Motor neuron (in vitro differentiated cells): ENCODE results near the gene RASA2. TPM values are rescaled to one million over a fixed set of nuclear protein-coding genes. Genes with fewer than 3 reads are reported as not detected.

Source experiments
- ATAC-seq, 8 experiments: fragments of 200-7000 bp; cut with Tn5 transposase; replicated peaks in 6 of 8; 2 replicates each; pipeline ENCODE4 v1.8.0; 2021; ENCODE audit warnings: mild to moderate bottlenecking in 8 of 8, moderate library complexity in 8 of 8
- H3K27ac ChIP-seq, 2 donors: fragments of 250-450 bp; sonication (Bioruptor Pico); 2 replicates each; pipeline ENCODE4 v1.9.0; 2021; ENCODE audit warnings: antibody characterized with exemption in 2 of 2, mild to moderate bottlenecking in 2 of 2, moderate library complexity in 1 of 2
- H3K4me1 ChIP-seq, 2 donors: fragments of 250-450 bp; sonication (Bioruptor Pico); replicated peaks in 1 of 2; 2 replicates each; pipeline ENCODE4 v1.6.1; 2021; ENCODE audit warnings: antibody characterized with exemption in 2 of 2, mild to moderate bottlenecking in 2 of 2, moderate library complexity in 1 of 2
- H3K4me3 ChIP-seq, 5 donors: fragments of 250-450 bp; sonication (Bioruptor Pico); 2 replicates each; pipeline ENCODE4 v1.9.0; 2021; ENCODE audit warnings: antibody characterized with exemption in 5 of 5, mild to moderate bottlenecking in 5 of 5, moderate library complexity in 4 of 5
- WGBS, 10 experiments: fragments of 450-650 bp; shearing (Covaris generic); methylation state at CpG; one replicate each; pipeline ENCODE4 v1.0.0; 2022; 5-methylcytosine and 5-hydroxymethylcytosine counted together
- in situ Hi-C, 9 experiments: fragments of 400-800 bp; cut with MboI; loops; one replicate each; pipeline ENCODE4 v1.15.0; 2021; ENCODE audit warnings: low sequenced_read_pairs in 9 of 9, low pct_unique_long_range_greater_than_20kb in 2 of 9; ENCODE audit not compliant: unreplicated experiment in 9 of 9
- total RNA-seq, 8 experiments: library from RNA; unstranded; fragments of 300-600 nt; gene quantifications; 2 replicates each; pipeline versions ENCODE4 v1.2.3 to v1.2.4, GENCODE V29; 2022

RASA2 gene
- total RNA-seq, 8 experiments from 2014 or later = 6.8 to 19.0 (median 11.0) TPM

- H3K4me1 ChIP-seq = no peaks in the 10 kb centered on the region
- ATAC-seq = peak; percentile 62 to 99 (median 80)
- no peak overlapping the region for H3K27ac ChIP-seq
- 42 to 89% (median 56%) methylated on average over 1 to 4 of the region's 4 CpGs for WGBS, 10 experiments
- in situ Hi-C loops = no loop called here
- no peak overlapping the region for H3K4me3 ChIP-seq
Measured at GRCh38 chr3:141578202-141578973, 91.6 kb downstream of the RASA2 start.

DNA sequence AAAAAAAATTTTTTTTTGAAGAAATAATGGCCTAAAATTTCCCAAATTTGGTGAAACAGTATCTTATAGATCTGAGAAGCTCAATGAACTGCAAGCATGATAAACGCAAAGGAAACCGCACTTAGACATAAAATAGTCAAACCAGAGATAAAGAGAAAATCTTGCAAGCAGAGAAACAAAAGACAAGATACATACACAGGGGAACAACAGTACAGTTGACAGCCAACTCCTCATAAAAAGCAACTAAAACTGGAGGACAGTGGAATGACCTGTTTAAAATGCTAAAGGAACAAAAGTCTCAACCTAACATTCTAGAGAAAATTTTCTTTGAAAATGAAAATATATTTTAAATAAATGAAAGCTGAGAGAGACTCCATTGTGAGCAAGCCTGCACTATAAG lies 107.5 kb downstream of the RASA2 start:
- in situ Hi-C loops = no loop called here
- no peaks in the 10 kb centered on the region for H3K4me1 ChIP-seq
- WGBS, 10 experiments = 90 to 100% (median 98%) methylated on average over 2 of the region's 2 CpGs
- no peak overlapping the region for H3K4me3 ChIP-seq
- H3K27ac ChIP-seq = no peak overlapping the region
- ATAC-seq = no peak

DNA sequence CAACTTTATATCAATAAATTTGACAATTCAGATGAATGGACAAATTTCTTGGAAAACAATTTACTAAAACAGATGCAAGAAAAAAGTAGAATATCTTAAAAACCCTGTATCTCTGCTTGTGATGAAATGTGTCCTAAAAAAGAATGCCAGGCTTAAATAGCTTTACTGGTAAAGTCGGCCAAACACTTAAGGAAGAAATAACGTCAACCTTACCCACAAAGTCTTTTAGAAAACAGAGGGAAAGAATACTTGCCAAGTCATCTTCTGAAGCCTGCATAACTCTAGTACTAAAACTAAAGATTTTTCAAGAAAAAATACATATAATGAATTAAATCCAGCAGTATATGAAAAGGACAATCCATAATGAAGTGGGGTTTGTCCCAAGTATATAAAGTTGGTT lies 111.1 kb downstream of the RASA2 start:
- WGBS, 10 experiments = 88 to 100% (median 94%) methylated on average over 1 to 2 of the region's 2 CpGs; no CpG with 5 or more reads in 1 of the 10 experiments
- in situ Hi-C loops = no loop called here
- no peak for ATAC-seq
- H3K4me1 ChIP-seq = no peaks in the 10 kb centered on the region
- H3K27ac ChIP-seq = no peak overlapping the region
- H3K4me3 ChIP-seq = no peak overlapping the region

DNA sequence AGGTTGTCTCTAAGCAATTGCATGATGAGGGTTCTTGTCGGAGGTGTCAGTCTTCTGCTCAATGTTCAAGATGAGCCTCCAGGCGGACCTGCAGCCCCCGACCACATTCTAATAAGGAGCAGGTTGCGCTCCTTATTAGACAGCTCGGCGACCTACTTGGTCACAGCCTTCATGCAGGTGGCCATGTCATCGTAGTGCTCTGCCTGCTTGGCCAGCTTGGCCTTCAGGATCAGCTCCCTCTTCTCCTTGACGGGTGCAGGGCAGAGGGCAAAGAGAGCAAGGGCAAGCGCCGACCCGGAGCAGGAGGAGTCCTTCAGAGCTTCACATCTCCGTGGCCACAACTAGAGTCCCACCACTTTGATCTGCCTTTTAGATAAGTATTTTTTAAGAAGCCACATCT lies 113.5 kb downstream of the RASA2 start:
- no peak for ATAC-seq
- Histone ChIP-seq H3K4me3 (no peak overlapping the region), H3K27ac (no peak overlapping the region), H3K4me1 (no peaks in the 10 kb centered on the region)
- in situ Hi-C loops = no loop called here
- 94 to 100% (median 100%) methylated on average over 1 to 9 of the region's 12 CpGs; no CpG with 5 or more reads in 2 of the 10 experiments for WGBS, 10 experiments

- Histone ChIP-seq H3K4me1 (no peaks in the 10 kb centered on the region), H3K4me3 (no peak overlapping the region), H3K27ac (no peak overlapping the region)
- WGBS, 10 experiments = 89 to 100% (median 98%) methylated on average over 1 to 4 of the region's 4 CpGs; no CpG with 5 or more reads in 2 of the 10 experiments
- in situ Hi-C loops = no loop called here
- ATAC-seq = no peak
Measured at GRCh38 chr3:141602706-141603105, 115.9 kb downstream of the RASA2 start.

- in situ Hi-C loops = no loop called here
- Histone ChIP-seq H3K4me3 (no peak overlapping the region), H3K27ac (no peak overlapping the region), H3K4me1 (no peaks in the 10 kb centered on the region)
- WGBS, 10 experiments = 93 to 100% (median 100%) methylated on average over 1 to 3 of the region's 3 CpGs; no CpG with 5 or more reads in 1 of the 10 experiments
- no peak for ATAC-seq
Measured at GRCh38 chr3:141603473-141604035, 116.7 kb downstream of the RASA2 start.

DNA sequence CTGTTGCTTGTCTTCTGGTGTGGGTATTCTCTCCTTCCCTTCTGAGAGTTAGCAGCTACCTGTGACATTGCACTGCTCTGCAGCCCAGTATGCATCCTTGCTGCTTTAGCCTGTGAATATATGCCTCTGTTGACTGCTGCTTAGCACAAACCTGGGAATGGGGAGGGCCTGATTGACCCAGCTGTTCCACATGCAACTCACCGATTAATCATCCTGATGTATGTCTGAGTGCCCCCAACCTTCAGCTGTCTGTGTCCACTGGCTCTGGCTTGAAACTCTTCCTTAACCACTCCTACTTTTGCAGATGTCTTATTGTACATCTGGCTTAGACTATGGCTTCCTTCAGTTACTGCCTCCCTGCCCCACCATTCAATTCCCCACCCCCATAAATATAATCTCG lies 119.1 kb downstream of the RASA2 start:
- H3K4me3 ChIP-seq = no peak overlapping the region
- WGBS, 10 experiments = 29 to 100% (median 73%) methylated on average over 1 to 2 of the region's 2 CpGs; no CpG with 5 or more reads in 4 of the 10 experiments
- H3K4me1 ChIP-seq = no peaks in the 10 kb centered on the region
- H3K27ac ChIP-seq = no peak overlapping the region
- ATAC-seq = peak in 2 of 8 experiments; percentile 27 to 43
- in situ Hi-C loops = no loop called here

DNA sequence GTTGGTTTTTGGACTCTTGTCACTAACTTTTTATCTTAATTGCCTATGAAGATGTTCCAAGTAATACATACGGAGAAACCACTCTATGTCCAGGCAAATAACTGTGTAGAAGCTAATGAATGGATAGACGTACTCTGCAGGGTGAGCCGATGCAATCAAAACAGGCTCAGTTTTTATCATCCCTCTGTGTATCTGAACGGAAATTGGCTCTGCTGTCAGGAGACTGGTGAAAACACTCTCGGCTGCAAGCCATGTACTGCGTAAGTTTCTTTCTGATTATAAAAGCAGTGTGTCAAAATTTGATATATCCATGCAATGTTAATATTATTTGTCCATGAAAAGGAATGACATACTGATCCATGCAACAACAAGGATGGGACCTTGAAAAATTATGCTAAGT lies 121.6 kb downstream of the RASA2 start:
- Histone ChIP-seq H3K4me3 (no peak overlapping the region), H3K4me1 (no peaks in the 10 kb centered on the region), H3K27ac (no peak overlapping the region)
- no peak for ATAC-seq
- WGBS, 10 experiments = 85 to 100% (median 96%) methylated on average over 1 to 6 of the region's 6 CpGs
- in situ Hi-C loops = no loop called here

DNA sequence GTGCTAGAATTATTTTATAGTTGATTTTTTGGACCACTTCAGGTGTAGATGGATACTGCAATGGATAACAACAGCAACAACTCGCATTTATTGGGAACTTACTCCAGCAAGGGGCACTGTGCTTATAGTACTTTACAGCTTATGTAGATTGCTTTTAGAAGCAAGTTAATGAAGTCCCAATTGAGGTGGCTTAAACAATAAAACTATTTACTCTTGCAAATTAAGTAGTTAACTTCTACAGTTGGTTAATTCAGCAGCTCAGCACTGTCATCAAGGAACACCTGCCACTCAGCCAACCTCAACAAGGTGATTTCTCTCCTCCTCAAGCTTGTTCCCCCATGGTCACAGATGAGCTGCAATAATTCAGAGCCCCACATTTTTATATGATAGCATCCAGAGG lies 124.1 kb downstream of the RASA2 start:
- no peak for ATAC-seq
- in situ Hi-C loops = no loop called here
- H3K4me1 ChIP-seq = no peaks in the 10 kb centered on the region
- no peak overlapping the region for H3K27ac ChIP-seq
- no peak overlapping the region for H3K4me3 ChIP-seq
- WGBS, 10 experiments = 0 to 100% (median 100%) methylated on average over 1 of the region's 1 CpG

DNA sequence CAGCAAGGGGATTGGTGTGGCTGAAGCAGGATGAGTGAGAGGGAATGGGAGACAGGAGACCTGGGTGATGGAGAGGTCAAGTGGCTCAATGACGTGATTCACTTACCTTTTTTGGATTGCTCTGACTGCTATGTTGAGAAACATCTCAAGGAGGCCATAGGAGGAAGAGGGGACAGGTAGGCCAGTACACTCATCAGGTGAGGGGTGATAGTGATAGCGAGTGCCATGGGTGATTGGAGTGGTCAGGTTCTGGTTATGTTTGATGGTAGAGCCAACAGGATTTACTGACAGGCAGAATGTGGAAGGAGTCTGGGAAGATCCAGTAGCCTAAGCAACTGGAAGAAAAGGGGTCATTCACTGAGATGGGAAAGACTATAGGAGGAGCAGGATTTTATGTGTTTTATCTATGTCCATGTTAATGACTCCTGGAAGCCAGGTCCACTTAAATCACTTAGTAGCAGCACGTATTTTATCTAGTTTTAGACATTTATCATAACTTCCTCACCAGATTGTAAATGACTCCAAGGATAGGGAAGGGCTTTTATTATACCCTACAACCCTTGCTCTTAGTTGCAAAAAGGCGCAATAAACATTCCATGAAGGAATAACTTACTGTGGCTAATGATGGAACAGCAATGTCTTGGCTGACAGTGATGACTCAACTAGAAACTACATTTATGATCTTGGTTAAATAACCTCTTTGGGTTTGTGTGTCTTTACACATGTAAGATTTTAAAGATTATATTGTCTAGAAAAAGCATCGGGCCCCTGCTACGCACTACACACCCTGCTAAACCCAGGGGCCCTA lies 131.5 kb downstream of the RASA2 start:
- WGBS, 10 experiments = 77 to 100% (median 100%) methylated on average over 1 to 4 of the region's 6 CpGs; no CpG with 5 or more reads in 1 of the 10 experiments
- in situ Hi-C loops = no loop called here
- Histone ChIP-seq H3K4me3 (no peak overlapping the region), H3K4me1 (no peaks in the 10 kb centered on the region), H3K27ac (no peak overlapping the region)
- no peak for ATAC-seq

DNA sequence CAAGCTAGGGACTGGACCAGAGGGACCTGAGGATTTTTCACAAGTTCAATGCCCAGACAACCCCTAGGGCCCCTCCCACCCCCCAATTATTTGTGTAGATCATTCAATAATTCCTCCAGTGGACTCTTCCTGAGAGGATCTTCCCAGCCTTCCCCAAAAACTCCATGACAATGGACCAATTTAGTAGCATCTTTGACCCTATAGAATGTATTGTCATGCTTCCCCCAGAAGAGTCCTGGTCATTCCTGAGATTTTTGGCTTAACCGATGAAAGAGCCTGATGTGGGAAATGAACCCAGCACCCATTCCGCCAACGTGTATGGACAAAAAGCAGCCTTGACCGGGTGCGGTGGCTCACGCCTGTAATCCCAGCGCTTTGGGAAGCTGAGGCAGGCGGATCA lies 132.1 kb downstream of the RASA2 start:
- Histone ChIP-seq H3K4me1 (no peaks in the 10 kb centered on the region), H3K4me3 (no peak overlapping the region), H3K27ac (no peak overlapping the region)
- in situ Hi-C loops = no loop called here
- ATAC-seq = no peak
- whole genome bisulfite sequencing, 10 experiments = 85 to 100% (median 100%) methylated on average over 1 to 5 of the region's 8 CpGs; no CpG with 5 or more reads in 5 of the 10 experiments

DNA sequence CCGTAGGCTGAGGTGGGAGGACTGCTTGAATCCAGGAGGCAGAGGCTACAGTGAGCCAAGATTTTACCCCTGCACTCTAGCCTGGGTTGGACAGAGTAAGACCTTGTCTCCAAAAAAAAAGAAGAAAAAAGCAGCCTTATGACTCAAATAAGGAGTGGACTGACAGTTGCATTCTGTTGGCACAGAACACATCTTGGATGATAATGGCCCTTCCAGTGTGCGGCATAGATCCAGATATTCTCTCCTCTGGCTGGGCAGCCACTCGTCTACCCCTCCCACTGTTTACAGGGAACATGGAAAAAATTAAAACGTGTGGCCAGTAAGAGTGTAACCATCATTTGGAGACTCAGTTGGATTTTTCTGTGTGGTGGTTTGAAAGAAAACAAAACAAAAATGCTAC lies 132.6 kb downstream of the RASA2 start:
- Histone ChIP-seq H3K4me1 (no peaks in the 10 kb centered on the region), H3K27ac (no peak overlapping the region), H3K4me3 (no peak overlapping the region)
- 0 to 100% (median 71%) methylated on average over 1 to 4 of the region's 4 CpGs; no CpG with 5 or more reads in 1 of the 10 experiments for WGBS, 10 experiments
- ATAC-seq = peak in 1 of 8 experiments; percentile 43
- in situ Hi-C loops = no loop called here

DNA sequence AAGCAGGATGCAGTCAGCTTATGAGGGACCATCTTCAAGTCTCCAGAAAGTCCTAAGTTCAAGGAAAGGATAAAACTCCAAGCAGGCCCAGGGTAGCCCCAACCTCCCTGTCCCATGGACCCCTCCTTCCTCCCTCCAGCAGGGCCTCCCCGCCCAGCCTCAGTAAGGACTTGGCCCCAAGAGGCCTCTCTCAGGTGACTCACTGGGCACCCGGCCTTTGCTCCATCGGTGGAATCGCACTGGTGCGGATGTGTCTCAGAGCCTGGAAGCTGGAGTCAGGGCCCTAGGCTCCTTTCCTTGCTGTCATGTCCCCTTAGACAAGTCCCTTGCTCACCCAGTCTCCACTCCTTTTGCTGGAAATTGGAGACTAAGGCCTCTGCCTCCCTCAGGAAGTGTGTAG lies 136.9 kb downstream of the RASA2 start:
- no peaks in the 10 kb centered on the region for H3K4me1 ChIP-seq
- no peak overlapping the region for H3K4me3 ChIP-seq
- no peak for ATAC-seq
- in situ Hi-C loops = no loop called here
- H3K27ac ChIP-seq = no peak overlapping the region
- WGBS, 10 experiments = 56 to 100% (median 77%) methylated on average over 1 to 5 of the region's 5 CpGs; no CpG with 5 or more reads in 7 of the 10 experiments
